ENCODE data around the gene PNCK. TPM values are rescaled to one million over a fixed set of nuclear protein-coding genes. Genes with fewer than 3 reads are reported as not detected.

The PNCK gene
- polyA plus RNA-seq, 3 donors = 4.8 to 7.0 (median 5.6) TPM

DNA sequence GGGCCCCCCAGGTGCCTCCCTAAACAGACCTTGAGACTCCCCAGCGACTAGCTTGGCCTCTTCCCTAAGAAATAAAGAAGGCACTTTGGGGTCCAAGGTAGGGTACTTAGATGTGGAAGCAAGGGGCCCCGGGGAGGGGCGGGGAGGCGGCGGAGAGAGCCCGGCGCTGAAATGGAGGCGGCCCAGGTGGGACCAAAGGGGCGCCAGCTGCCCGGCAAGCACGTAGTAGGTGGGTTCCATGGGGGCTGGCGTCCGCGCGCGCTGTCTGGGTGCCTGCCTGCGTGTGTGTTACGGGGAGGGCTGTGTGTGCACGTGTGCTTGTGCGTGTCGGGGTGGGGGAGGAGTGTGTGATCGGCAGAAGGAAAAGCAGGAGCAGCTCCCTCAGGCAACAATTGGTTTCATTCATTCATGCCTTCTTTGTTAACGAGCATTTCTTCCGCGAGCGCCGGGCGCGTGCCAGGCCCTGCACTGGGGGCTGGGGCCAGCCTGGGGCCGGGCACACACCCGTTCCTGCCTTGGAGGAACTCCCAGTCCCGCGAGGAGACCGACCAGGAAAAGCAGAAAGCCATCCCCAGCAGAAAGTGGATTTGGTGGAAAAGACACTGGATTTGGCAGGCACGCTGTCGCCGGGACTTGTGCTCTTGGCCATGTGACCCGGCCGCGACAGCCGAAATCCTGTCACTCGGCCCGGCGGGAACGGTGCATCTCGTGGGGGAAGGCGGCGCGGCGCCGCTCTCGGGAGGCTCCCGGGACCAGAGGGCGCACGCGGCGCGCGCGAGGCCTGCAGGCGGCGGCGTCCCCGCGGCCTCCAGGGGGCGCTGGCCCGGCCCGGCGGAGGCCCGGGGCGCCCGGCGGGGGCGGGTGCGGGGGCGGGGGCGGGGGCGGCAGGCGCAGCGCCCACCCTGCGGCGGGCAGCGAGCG lies 29.9 kb downstream of the PNCK start:
- no peak for DNase-seq (ENCODE audit: low read depth in 3 of 3, low spot score in 2 of 3)

DNA sequence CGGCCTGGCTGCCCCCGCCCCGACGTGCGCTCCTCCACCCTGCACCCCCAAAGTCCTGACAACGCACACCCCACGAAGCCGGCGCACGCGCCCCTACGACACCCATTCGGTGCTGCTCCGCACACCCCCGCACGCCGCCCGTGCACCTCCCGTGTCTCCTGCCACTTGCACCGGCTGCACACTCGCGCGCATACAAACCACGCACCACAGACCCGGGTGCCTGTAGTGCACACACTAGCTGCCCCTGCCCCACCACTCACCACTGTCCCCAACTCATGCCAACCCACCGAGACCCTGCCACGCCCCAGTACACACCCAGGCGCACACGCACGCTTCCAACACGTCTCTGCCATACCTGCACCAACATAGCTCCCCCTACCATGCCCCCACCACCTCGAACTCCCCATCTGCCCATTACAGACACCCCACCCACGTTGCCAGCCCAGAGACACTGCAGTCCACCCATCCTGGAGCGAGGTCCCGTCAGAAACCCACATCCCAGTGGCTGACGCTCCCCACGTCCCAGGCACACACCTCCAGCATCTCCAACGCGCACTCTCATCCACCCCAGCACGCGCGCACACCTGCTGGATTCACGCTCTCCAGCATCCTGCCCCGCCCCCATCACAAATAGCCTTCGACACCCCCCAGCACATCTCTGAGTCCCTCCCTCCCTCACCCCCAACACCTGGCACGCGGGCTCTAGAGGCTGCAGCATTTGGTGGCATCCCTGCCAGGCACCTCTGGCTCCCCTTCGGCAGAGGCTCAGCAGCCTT lies 30.8 kb downstream of the PNCK start:
- DNase-seq (ENCODE audit: low read depth in 3 of 3, low spot score in 2 of 3) = no peak

DNA sequence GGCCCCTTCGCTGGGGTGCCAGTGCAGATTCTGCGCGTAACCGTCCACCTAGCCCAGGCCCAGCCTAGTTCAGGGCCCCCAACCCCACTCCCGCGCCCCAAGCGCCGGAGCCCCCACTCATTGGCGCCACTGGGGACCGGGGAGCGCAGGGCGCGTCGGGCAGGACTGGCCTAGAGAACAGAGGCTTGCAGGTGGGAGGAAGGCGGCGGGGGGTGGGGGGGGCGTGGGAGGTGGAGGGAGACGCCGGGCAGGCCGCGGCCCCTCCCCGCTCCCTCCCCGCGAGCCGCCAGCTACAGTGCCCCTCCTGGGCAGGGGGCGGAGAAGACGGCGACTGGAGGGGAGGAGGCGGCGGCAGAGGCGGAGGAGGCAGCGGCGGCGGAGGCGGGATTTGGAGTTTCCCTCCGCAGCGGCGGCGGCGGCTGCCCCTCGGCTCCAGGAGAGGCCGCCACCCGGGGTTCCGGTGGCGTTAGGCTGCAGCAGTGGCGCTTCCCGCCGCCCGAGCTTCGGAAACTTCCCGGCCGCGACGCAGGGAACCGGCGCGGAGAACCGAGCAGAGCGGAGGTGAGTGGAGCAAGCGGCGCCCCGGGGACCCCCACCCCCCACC lies 31.5 kb downstream of the PNCK start:
- DNase-seq (ENCODE audit: low read depth in 3 of 3, low spot score in 2 of 3) = no peak

DNA sequence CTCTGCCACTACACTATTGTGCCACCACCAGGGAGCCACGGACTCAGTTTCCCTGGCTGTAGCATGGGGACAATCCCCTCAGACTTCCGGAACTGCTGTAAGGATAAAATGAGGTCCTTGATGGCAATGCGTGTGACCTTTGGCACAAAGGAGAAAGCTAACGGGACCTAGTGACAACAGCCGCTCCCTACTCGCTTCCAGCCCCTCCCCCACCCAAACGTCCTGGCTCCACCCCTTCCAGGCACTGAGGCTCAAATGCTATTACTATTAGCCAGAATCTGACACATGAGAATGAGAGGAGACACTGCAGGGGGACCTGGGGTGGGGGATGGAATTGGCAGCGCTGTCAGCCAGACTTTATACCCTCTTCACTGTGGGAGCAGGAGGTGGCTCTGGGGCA lies 32.0 kb downstream of the PNCK start:
- DNase-seq (ENCODE audit: low read depth in 3 of 3, low spot score in 2 of 3) = no peak

DNA sequence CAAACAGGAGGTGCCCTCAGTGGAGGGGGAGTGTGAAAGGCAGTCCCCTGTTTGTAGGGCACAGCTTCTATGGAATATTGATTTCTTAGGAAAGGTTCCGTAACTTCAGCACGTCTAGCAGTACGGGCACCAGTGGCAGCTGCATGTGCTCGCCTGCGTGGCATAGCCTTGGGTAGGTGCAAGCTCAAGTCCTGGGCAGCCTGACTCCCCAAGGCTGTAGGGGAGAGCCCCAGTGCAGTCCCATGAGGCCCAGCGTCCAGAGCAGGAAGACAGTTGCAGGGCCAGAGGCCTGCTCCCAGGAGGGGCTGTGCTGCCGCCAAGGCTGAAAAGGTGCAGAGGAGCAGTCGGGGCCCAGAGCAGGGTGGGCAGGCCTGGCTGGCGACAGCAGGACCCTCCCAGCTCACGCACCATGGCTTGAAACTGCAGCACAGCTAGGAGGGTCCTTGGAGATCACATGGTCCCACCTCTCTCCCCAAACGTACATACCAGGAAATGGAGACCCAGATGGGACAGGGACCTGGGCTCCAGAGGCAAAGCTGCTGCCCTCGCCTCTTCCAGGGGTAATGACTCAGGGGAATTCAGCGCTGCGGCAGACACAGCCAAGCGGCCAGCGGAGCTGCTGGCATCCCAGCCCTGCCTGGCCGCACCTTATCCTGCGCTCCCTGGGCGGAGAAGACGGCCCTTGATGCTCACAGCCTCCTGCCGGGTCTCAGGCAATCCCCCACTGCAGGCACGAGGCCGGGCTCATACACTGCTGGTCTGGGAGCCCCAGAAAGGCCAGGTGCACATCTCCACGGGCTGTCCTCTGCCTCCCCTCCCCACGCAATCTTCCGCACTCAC lies 32.7 kb downstream of the PNCK start:
- DNase-seq (ENCODE audit: low read depth in 3 of 3, low spot score in 2 of 3) = no peak

DNA sequence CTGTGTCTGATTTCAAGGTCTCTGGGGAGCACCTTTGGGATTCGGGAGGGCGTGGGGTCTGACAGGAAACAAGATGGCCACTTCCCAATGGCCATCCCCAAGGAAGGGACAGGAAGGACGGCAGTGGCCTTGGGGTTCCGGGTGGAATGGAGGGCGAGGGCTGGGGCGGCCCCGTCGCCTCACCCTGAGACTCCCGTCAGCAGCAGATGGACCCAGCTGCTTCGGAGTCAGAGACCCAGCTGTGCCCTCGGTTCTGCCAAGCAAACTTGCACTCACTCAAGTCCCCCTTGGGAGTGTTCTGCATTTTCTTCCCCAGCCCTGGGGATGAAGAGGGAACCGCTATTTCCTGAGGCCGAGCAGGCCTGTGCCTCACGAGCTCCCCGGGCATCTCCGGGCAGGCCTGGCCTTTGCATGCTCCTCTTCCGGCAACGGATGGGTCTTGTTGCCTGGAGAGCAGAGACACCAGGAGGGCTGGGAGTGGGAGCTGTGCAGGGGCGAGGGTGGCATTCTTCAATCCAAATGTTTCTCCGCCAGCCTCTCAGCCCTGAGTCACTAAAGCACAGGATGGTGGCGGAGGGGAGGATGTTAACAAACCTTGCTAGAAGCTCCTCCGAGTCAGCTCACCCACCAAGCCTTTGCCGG lies 33.4 kb downstream of the PNCK start:
- no peak for DNase-seq (ENCODE audit: low read depth in 3 of 3, low spot score in 2 of 3)

DNA sequence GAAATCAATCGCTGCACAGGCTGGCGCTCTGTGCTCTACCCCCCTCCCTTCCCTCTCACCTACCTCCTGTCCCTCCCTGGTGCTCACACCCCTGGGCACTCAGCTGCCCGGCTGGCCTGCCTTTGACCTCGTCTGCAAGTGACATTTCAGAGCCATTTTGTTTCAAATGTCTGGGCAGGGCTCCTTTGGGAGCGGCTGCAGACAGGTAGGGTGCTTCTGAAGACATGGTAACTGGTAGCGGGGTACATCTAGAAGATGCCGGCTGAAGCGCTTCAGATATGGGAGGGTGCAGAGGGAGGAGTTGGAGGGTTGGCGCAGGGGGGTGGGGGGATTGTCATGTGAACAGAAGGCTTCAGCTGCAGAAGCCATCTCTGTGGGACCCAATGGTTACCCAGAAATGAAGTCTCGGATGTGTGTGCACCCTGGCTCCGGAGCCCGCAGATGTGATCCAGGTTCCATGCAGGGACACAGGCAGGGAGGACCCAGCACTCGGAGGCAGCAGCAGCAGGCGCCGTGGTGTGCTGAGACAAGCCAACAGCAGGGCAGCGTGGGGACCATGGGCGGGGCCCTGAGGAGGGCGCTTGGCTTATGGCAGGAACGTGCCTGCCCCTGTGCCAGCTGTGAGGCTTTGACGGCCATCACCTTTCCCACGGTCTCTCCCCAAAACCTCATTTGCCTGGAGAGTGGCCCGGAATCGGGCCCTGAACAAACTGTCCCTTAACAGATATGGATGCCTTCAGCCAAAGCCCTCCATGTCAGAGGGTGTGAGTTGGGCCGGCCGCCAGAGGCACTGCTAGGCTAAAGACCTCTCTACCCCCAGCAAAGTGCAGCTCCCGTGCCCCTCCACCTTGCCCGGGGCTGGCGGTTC lies 34.2 kb downstream of the PNCK start:
- DNase-seq (ENCODE audit: low read depth in 3 of 3, low spot score in 2 of 3) = no peak

DNA sequence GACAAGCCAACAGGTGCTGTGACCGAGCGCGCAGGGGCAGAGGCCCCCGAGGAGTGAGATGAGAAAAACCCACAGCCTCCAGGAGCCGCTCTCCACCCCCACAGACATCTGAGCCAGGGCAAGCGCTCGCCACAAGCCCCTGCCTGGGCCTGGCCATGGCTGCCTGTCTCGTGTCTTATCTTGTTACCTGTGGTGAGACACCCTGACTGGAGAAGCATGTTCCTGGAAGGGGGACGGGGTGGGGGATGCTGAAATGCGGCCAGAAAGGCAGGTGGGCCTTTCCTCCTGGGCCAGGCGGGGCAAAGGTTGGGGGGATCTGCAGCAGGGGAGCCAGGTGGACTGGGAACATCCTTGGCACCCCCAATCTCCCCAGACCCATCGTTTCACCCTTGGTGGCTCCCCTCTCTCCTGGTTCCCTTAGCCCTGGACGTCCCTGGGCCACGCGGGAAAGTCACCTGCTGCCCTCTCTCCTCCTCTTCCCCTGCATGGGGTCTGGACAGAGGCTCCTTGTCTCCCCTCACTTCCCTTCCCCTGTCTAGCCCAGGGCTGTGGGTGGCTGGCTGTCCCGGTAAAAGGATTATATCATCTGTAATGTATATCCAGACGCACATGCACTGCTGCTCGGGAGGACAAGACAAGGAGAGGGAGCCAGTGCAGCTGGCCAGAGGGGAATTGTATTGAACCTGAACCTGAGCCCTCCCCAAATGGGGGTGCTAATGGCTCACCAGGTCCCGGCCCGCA lies 35.0 kb downstream of the PNCK start:
- no peak for DNase-seq (ENCODE audit: low read depth in 3 of 3, low spot score in 2 of 3)

DNA sequence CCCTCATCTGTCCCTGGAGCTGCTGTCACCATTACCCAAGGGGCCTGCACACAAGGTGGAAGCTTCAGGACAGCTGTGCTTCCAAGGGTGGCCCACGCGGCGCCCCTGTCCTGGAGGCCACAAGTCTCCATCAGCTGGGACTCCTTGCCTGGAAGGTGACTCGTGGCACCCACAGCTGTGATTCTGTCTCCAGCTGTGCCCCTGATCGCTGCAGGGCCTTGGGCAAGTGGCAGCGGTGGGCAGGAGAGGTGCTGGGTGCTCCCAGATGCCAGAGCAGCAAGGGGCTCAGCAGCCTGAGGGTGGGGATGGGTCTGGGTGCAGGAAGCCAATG lies 35.6 kb downstream of the PNCK start:
- no peak for DNase-seq (ENCODE audit: low read depth in 3 of 3, low spot score in 2 of 3)

DNA sequence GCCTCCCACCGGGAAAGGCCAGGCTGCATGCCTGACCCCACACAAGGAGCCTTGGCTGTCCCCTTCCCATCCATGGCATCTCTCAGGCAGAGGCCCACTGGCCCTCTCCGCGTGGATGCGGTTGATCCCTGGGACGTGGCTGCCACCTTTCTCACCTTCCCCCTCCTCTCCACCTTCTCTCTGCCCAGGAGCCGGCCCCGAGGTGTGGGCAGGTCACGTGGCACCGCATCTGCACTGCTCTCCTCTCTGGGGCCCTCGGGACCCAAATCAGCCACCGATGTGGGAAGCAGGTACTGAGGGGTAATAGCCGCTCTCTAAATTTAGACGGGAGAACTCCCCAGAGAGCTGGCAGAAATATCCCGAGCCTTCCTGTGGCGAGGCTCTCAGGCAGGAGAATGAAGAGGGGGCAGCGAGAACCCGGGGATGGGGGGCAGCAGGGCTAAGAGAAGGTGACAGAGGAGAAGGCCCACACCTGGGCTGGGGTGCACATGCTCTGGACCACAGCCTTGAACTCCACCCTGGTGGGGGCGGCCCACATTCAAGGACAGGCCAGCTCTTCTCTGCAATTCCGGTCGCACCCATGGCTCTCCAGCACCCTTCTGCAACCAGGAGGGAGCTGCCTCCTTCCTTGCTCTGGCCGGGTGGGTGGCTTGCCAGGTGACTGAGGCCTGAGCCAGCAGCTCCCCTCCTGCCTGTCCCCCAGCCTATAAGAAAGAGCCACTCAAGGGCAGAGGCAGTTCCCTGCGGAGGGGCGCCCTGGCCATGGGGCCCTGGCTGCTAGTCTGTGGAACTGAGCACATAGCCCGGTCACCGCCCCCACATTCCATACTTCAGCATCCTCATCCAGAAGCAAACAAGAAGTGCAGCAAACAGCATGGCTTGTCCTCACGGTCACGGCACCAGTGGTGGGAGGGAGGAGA lies 36.2 kb downstream of the PNCK start:
- DNase-seq (ENCODE audit: low read depth in 3 of 3, low spot score in 2 of 3) = no peak

DNA sequence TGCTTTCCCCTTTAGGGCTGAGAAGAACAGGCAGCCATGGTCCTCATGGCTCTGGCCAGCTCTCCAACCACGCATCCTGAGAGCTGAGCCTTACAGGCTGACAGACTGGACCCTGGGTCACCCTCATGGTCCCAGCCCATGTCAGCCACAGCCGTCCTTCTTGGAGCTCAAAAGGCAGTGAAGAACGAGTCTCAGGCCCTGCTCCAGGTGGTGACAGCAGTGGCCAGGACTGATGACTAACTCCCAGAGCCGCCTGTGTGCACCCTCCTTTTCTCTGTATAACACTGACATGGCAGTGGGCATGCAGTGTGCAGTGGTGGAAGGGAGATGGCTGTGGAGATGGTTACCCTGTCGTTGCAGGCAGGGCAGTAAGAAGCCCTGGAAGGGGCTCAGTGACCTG lies 36.9 kb downstream of the PNCK start:
- DNase-seq (ENCODE audit: low read depth in 3 of 3, low spot score in 2 of 3) = no peak

DNA sequence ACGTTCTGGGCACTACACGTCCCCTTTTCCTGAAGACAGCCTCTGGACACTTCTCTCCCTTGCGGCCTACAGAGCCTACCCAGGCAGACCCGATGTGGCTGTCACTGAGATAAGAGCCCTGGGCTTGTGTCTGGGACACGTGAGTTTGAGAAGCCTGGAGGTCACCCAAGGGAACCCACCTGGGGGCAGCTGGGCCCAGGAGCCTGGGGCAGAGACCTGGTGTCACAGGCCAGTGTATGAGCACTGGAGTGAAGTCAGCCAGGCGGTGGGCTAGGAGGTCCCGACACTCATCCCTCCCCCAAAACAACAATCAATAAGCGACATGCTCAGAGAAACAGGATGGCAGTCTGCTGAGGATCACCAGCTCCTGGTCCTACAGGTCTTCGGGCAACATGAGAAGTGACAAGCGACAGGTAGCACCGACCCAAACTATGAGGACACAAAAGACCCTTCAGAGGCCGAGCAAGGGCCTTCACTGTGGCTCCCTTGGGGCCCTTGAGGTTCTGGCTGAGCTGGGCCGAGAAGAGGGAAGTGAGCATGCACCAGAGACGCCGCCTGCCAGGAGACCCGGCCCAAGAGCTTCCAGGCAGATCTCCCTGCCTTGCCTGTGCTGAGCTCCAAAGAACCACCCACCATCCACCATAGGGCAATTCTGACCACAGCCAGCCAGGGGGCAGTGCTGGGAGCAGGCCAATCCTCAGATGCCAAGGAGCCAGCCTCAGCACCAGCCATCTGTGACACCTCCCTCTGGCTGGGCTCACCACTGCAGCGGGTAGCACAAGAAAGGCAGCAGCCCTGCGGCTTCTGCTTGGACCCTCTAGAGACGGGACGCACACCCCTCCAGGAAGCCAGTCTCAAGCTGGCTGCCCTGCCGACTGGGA lies 37.6 kb downstream of the PNCK start:
- DNase-seq (ENCODE audit: low read depth in 3 of 3, low spot score in 2 of 3) = no peak

DNA sequence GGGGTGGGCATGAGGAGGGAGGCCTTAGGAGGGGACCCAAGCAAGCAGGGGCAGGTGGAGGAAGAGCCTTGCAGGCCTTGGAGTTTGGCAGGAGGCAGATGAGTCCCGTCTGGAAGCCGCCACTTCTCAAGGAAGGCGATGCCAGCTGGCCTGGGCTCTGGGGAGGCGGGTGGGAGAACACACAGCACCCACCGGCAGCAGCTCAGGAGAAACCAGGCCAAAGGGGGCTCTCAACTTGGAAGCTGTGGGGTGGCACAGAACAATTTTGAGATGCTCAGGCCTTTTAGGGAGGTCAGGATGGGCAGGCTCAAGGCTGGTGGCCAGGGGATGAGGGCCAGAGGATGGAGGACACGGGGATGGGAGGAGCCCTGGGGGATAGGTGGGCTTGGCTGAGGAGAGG lies 38.2 kb downstream of the PNCK start:
- no peak for DNase-seq (ENCODE audit: low read depth in 3 of 3, low spot score in 2 of 3)

DNA sequence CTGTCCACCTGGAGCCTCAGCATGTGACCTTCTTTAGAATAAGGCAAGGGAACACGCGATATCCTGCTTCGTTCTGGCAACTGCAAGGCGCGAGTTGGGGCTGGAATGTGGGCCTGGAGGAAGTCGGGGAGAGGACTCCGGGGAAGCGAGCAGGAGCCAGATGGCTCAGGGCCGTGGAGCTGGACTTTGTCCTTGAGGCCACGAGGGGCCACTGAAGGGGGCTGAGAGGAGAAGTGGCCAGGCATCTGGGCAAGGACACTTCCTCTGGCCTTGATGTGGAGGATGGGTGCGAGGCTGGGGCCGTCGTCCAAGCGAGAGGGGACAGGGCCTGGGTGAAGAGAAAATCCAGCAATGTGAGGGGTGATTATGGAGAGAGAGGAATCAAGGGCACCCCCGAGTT lies 38.8 kb downstream of the PNCK start:
- no peak for DNase-seq (ENCODE audit: low read depth in 3 of 3, low spot score in 2 of 3)

DNA sequence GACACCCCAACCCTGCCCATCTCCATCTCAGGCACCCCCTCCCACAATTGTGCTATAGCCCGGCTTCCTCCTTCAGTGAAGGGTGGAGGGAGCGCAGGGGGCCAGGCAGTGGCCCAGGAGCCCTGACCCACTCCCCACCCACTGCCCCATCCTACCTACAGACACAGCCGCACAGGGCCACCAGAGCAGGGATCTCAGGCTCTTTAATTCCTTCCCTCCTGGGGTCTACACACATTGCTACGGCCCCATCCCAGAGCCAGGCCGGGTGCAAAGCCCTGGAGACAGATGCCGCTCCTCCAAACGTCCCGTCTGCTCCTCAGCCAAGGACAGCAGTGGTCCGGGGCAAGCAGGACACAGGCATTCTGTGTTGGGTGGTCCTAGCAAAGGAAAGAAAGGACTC lies 39.4 kb downstream of the PNCK start:
- DNase-seq (ENCODE audit: low read depth in 3 of 3, low spot score in 2 of 3) = no peak

DNA sequence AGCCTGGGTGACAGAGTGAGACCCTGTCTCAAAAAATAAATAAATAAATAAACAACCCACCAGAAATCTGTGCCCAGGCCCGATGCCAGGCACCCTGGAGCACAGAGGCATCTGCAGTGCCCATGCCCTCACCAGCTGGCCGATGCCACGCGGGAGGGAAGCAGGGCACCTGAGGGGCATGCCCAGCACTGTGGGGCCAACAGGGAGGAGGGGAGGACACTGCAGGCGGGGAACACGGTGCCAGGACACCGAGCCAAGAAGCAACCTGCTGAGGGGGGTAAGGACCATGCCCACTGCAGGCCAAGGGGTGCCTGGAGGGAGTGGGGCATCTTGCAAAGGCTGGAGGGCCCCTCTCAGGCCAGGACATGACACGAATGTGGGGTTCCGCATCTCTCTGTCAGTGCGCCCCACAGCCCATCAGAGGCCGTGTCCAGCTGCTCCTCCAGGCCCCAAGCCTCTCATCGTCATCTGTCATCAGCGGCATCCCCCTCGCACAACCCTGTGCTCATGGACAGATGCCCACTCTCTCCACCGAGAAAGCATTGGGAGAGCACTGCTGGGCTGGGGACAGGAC lies 39.9 kb downstream of the PNCK start:
- DNase-seq (ENCODE audit: low read depth in 3 of 3, low spot score in 2 of 3) = no peak

Data from right renal cortex interstitium (tissue), 3 donors.